ENCODE results near the gene TTLL11. TPM values are rescaled to one million over a fixed set of nuclear protein-coding genes. Genes with fewer than 3 reads are reported as not detected.
A peak's percentile ranks its signal among the peaks of the same experiment; 100 is the strongest.

The TTLL11 gene
- polyA plus RNA-seq, 4 donors, result 3.2 to 4.8 (median 3.9) TPM

- no peak for FAIRE-seq
- Histone ChIP-seq H3K4me3 (ENCODE audit: low read depth in 1 of 3, low read length in 3 of 3) (no peak overlapping the region), H3K27ac (ENCODE audit: low read depth in 1 of 3, low read length in 2 of 3) (no peak overlapping the region), H3K36me3 (ENCODE audit: control insufficient read depth in 3 of 3, insufficient read depth in 2 of 3, low read depth in 1 of 3, low read length in 3 of 3) (no peaks in the 10 kb centered on the region), H3K4me1 (ENCODE audit: control insufficient read depth in 3 of 3, insufficient read depth in 2 of 3, low read depth in 1 of 3, low read length in 2 of 3) (peaks cover 0 to 3% (median 0%) of the 10 kb centered on the region in 3 donors), H3K9me3 (ENCODE audit: control insufficient read depth in 2 of 2, insufficient read depth in 1 of 2, low read depth in 1 of 2, low read length in 1 of 2) (no peaks in the 10 kb centered on the region), H3K27me3 (ENCODE audit: control insufficient read depth in 3 of 3, insufficient read depth in 3 of 3, low read length in 3 of 3) (no peaks in the 10 kb centered on the region)
- DNase-seq, result peak in 1 of 2 donors; percentile 4
- WGBS, 3 donors, result 68 to 76% (median 74%) methylated on average over 12 of the region's 12 CpGs
Measured at GRCh38 chr9:121929893-121930875, 162.9 kb downstream of the TTLL11 start.

GRCh38 chr9:121927636-121928035 lies 165.5 kb downstream of the TTLL11 start:
- Histone ChIP-seq H3K4me3 (ENCODE audit: low read depth in 1 of 3, low read length in 3 of 3) (no peak overlapping the region), H3K27ac (ENCODE audit: low read depth in 1 of 3, low read length in 2 of 3) (no peak overlapping the region), H3K36me3 (ENCODE audit: control insufficient read depth in 3 of 3, insufficient read depth in 2 of 3, low read depth in 1 of 3, low read length in 3 of 3) (no peaks in the 10 kb centered on the region), H3K4me1 (ENCODE audit: control insufficient read depth in 3 of 3, insufficient read depth in 2 of 3, low read depth in 1 of 3, low read length in 2 of 3) (peaks cover 0 to 5% (median 0%) of the 10 kb centered on the region in 3 donors), H3K27me3 (ENCODE audit: control insufficient read depth in 3 of 3, insufficient read depth in 3 of 3, low read length in 3 of 3) (no peaks in the 10 kb centered on the region), H3K9me3 (ENCODE audit: control insufficient read depth in 2 of 2, insufficient read depth in 1 of 2, low read depth in 1 of 2, low read length in 1 of 2) (no peaks in the 10 kb centered on the region)
- FAIRE-seq, result no peak
- DNase-seq, result no peak
- 90 to 100% (median 98%) methylated on average over 1 of the region's 1 CpG for WGBS, 3 donors

DNA sequence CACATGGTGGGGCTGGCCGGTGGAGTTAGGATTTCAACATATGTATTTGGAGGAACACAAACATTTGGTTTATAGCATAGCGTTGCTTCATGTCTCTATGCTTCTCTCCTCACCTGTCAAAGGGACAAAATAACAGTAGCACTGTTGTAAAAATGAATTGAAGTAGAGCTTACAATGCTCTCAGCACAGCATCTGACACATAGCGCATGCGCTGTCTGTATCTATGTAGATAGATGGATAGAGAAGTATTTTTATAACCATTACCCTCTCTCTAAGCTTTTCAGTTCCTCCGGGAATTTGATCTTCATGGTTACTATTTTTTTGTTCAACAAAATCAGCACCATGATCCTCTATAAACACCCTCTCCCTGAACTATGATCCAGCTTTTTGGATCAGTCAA lies 166.0 kb downstream of the TTLL11 start:
- Histone ChIP-seq H3K9me3 (ENCODE audit: control insufficient read depth in 2 of 2, insufficient read depth in 1 of 2, low read depth in 1 of 2, low read length in 1 of 2) (no peaks in the 10 kb centered on the region), H3K36me3 (ENCODE audit: control insufficient read depth in 3 of 3, insufficient read depth in 2 of 3, low read depth in 1 of 3, low read length in 3 of 3) (no peaks in the 10 kb centered on the region), H3K27ac (ENCODE audit: low read depth in 1 of 3, low read length in 2 of 3) (no peak overlapping the region), H3K27me3 (ENCODE audit: control insufficient read depth in 3 of 3, insufficient read depth in 3 of 3, low read length in 3 of 3) (no peaks in the 10 kb centered on the region), H3K4me3 (ENCODE audit: low read depth in 1 of 3, low read length in 3 of 3) (no peak overlapping the region), H3K4me1 (ENCODE audit: control insufficient read depth in 3 of 3, insufficient read depth in 2 of 3, low read depth in 1 of 3, low read length in 2 of 3) (peaks cover 0 to 5% (median 0%) of the 10 kb centered on the region in 3 donors)
- FAIRE-seq (no peak), DNase-seq (no peak)
- 94 to 98% (median 96%) methylated on average over 5 of the region's 5 CpGs for WGBS, 3 donors

GRCh38 chr9:121926351-121926801 lies 166.7 kb downstream of the TTLL11 start:
- Histone ChIP-seq H3K27ac (ENCODE audit: low read depth in 1 of 3, low read length in 2 of 3) (no peak overlapping the region), H3K4me1 (ENCODE audit: control insufficient read depth in 3 of 3, insufficient read depth in 2 of 3, low read depth in 1 of 3, low read length in 2 of 3) (peaks cover 0 to 5% (median 0%) of the 10 kb centered on the region in 3 donors), H3K9me3 (ENCODE audit: control insufficient read depth in 2 of 2, insufficient read depth in 1 of 2, low read depth in 1 of 2, low read length in 1 of 2) (no peaks in the 10 kb centered on the region), H3K27me3 (ENCODE audit: control insufficient read depth in 3 of 3, insufficient read depth in 3 of 3, low read length in 3 of 3) (no peaks in the 10 kb centered on the region), H3K36me3 (ENCODE audit: control insufficient read depth in 3 of 3, insufficient read depth in 2 of 3, low read depth in 1 of 3, low read length in 3 of 3) (no peaks in the 10 kb centered on the region), H3K4me3 (ENCODE audit: low read depth in 1 of 3, low read length in 3 of 3) (no peak overlapping the region)
- FAIRE-seq (no peak), DNase-seq (no peak)
- 80 to 87% (median 84%) methylated on average over 10 of the region's 10 CpGs for WGBS, 3 donors

- FAIRE-seq, result no peak
- Histone ChIP-seq H3K4me3 (ENCODE audit: low read depth in 1 of 3, low read length in 3 of 3) (no peak overlapping the region), H3K36me3 (ENCODE audit: control insufficient read depth in 3 of 3, insufficient read depth in 2 of 3, low read depth in 1 of 3, low read length in 3 of 3) (no peaks in the 10 kb centered on the region), H3K27me3 (ENCODE audit: control insufficient read depth in 3 of 3, insufficient read depth in 3 of 3, low read length in 3 of 3) (no peaks in the 10 kb centered on the region), H3K27ac (ENCODE audit: low read depth in 1 of 3, low read length in 2 of 3) (no peak overlapping the region), H3K4me1 (ENCODE audit: control insufficient read depth in 3 of 3, insufficient read depth in 2 of 3, low read depth in 1 of 3, low read length in 2 of 3) (peaks cover 0 to 5% (median 0%) of the 10 kb centered on the region in 3 donors), H3K9me3 (ENCODE audit: control insufficient read depth in 2 of 2, insufficient read depth in 1 of 2, low read depth in 1 of 2, low read length in 1 of 2) (no peaks in the 10 kb centered on the region)
- DNase-seq, result no peak
- 81 to 92% (median 86%) methylated on average over 12 of the region's 12 CpGs for whole genome bisulfite sequencing, 3 donors
Measured at GRCh38 chr9:121925935-121926334, 167.2 kb downstream of the TTLL11 start.

DNA sequence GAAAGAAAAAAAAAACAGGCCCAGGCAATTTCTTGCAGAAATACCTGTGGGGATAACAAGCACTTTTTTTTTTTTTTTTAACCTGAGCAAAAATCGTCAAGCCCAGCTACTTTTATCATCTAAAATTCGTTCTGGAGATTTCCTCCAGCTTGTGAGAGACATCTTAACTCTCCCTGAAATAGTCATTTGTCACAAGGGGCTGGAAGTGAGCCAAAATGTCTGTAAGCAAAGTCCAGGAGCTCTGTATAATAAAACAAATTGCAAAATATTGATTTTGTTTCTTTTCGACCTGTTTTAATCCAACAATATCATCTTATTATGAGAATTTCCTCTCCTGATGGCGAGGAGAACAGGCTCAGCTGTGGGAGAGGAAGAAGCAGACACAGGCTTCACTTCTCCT lies 168.4 kb downstream of the TTLL11 start:
- Histone ChIP-seq H3K27me3 (ENCODE audit: control insufficient read depth in 3 of 3, insufficient read depth in 3 of 3, low read length in 3 of 3) (no peaks in the 10 kb centered on the region), H3K9me3 (ENCODE audit: control insufficient read depth in 2 of 2, insufficient read depth in 1 of 2, low read depth in 1 of 2, low read length in 1 of 2) (no peaks in the 10 kb centered on the region), H3K4me3 (ENCODE audit: low read depth in 1 of 3, low read length in 3 of 3) (no peak overlapping the region), H3K27ac (ENCODE audit: low read depth in 1 of 3, low read length in 2 of 3) (no peak overlapping the region), H3K4me1 (ENCODE audit: control insufficient read depth in 3 of 3, insufficient read depth in 2 of 3, low read depth in 1 of 3, low read length in 2 of 3) (peaks cover 0 to 2% (median 0%) of the 10 kb centered on the region in 3 donors), H3K36me3 (ENCODE audit: control insufficient read depth in 3 of 3, insufficient read depth in 2 of 3, low read depth in 1 of 3, low read length in 3 of 3) (no peaks in the 10 kb centered on the region)
- peak; percentile 35 to 63 for DNase-seq
- FAIRE-seq, result no peak
- WGBS, 3 donors, result 14 to 37% (median 26%) methylated on average over 4 of the region's 4 CpGs

DNA sequence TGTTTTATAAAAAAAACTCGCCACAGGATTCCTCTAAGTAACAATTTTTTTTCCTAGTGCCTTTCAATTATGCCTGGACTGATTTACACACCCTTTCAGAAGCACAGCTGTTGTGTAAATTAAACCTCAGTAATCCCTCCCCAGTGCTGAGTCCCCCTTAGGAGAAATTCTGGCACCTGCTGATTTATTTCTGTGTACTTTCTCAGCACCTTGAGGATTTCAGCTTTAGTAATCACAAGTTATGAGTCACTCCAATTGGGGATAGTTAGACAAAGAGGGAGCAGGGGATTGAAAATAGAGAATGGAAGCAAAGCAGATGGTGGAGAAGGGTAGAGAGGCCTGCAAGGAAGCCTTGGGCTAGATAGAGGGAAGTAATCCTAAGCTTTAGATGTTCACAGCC lies 171.7 kb downstream of the TTLL11 start:
- no peaks in the 10 kb centered on the region for H3K9me3 ChIP-seq (ENCODE audit: control insufficient read depth in 2 of 2, insufficient read depth in 1 of 2, low read depth in 1 of 2, low read length in 1 of 2)
- H3K4me3 ChIP-seq (ENCODE audit: low read depth in 1 of 3, low read length in 3 of 3), result no peak overlapping the region
- FAIRE-seq, result no peak
- H3K36me3 ChIP-seq (ENCODE audit: control insufficient read depth in 3 of 3, insufficient read depth in 2 of 3, low read depth in 1 of 3, low read length in 3 of 3), result no peaks in the 10 kb centered on the region
- H3K27ac ChIP-seq (ENCODE audit: low read depth in 1 of 3, low read length in 2 of 3), result no peak overlapping the region
- WGBS, 3 donors, result 90 to 94% (median 91%) methylated on average over 1 of the region's 1 CpG
- H3K4me1 ChIP-seq (ENCODE audit: control insufficient read depth in 3 of 3, insufficient read depth in 2 of 3, low read depth in 1 of 3, low read length in 2 of 3), result peaks cover 0 to 2% (median 0%) of the 10 kb centered on the region in 3 donors
- DNase-seq, result no peak
- no peaks in the 10 kb centered on the region for H3K27me3 ChIP-seq (ENCODE audit: control insufficient read depth in 3 of 3, insufficient read depth in 3 of 3, low read length in 3 of 3)

- no peaks in the 10 kb centered on the region for H3K4me1 ChIP-seq (ENCODE audit: control insufficient read depth in 3 of 3, insufficient read depth in 2 of 3, low read depth in 1 of 3, low read length in 2 of 3)
- WGBS, 3 donors, result 93 to 99% (median 95%) methylated on average over 4 of the region's 4 CpGs
- H3K9me3 ChIP-seq (ENCODE audit: control insufficient read depth in 2 of 2, insufficient read depth in 1 of 2, low read depth in 1 of 2, low read length in 1 of 2), result no peaks in the 10 kb centered on the region
- DNase-seq (no peak), FAIRE-seq (no peak)
- no peak overlapping the region for H3K27ac ChIP-seq (ENCODE audit: low read depth in 1 of 3, low read length in 2 of 3)
- no peak overlapping the region for H3K4me3 ChIP-seq (ENCODE audit: low read depth in 1 of 3, low read length in 3 of 3)
- no peaks in the 10 kb centered on the region for H3K36me3 ChIP-seq (ENCODE audit: control insufficient read depth in 3 of 3, insufficient read depth in 2 of 3, low read depth in 1 of 3, low read length in 3 of 3)
- no peaks in the 10 kb centered on the region for H3K27me3 ChIP-seq (ENCODE audit: control insufficient read depth in 3 of 3, insufficient read depth in 3 of 3, low read length in 3 of 3)
Measured at GRCh38 chr9:121917375-121918335, 175.5 kb downstream of the TTLL11 start.
